GM12875 (cell line): ENCODE results near the gene ZYG11B.

Source experiments
- H3K4me3 ChIP-seq: one replicate; pipeline ENCODE4 v1.5.1; 2011; ENCODE audit warnings: low read depth, low read length, control low read depth
- CTCF ChIP-seq: IDR thresholded peaks from 2 replicates; pipeline ENCODE4 v1.5.1; 2011; ENCODE audit warnings: low read depth, mild to moderate bottlenecking, control low read depth, inconsistent platforms, low read length, moderate library complexity, borderline replicate concordance; ENCODE audit not compliant: insufficient read depth

The ZYG11B gene

GRCh38 chr1:52726265-52727113 is at the start of gene ZYG11B:
Gene ZYG11B, plus strand, starts transcription at chr1:52726453. Its CDS starts 201 bp downstream, at chr1:52726654.
- peak within 1 kb of the TSS; percentile 70 for H3K4me3 ChIP-seq

GRCh38 chr1:52677076-52677806 is 49.0 kb upstream of the ZYG11B start:
- TF ChIP-seq CTCF = no peak
- no peak overlapping the region for H3K4me3 ChIP-seq

More at GRCh38 chr1:52726265-52727113, at the start of gene ZYG11B:
- no peak for TF ChIP-seq CTCF

GRCh38 chr1:52679048-52679447 is 47.2 kb upstream of the ZYG11B start:
- no peak for TF ChIP-seq CTCF
- no peak overlapping the region for H3K4me3 ChIP-seq

DNA sequence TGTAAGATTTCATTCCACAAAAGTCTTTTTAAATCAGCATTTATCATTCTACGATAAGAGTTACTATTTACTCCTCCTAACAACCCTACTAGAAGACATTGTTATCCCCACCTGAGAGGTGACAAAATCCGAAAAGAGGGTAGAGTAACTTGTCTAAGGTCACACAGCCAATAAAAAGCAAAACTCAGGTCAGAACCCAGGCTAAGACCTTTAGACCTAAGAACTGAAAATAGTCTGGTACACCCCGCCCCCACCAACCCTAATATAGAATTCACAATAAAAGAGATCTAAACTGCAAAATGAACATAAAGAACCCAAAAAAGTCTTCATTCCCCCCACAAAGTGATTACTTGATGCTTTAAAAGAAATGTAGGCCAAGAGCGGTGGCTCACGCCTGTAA is 46.8 kb upstream of the ZYG11B start:
- H3K4me3 ChIP-seq = no peak overlapping the region
- TF ChIP-seq CTCF = no peak

DNA sequence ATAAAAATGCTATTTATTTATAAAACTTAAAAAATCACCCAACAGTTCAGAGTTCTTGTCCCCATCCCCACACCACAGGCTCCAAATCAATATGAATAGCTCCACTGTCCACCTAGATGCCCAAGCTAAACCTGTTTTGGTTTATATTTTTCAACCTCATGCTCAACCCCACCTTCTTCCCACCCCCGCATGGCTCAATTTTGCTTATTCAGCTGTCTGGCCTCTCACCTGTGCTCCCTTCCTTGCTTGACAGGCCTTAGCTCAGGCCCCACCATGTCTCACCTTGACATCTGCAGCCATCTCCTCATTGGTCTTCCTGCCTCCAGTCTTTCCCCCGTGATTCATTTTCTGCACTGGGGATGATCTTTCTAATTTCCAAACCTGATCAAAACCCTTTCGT is 45.9 kb upstream of the ZYG11B start:
- H3K4me3 ChIP-seq = no peak overlapping the region
- no peak for TF ChIP-seq CTCF

GRCh38 chr1:52681136-52681535 is 45.1 kb upstream of the ZYG11B start:
- TF ChIP-seq CTCF = no peak
- no peak overlapping the region for H3K4me3 ChIP-seq
